Neural progenitor cell (in vitro differentiated cells): Measurements from ENCODE around the gene PNPLA7. TPM values are rescaled to one million over a fixed set of nuclear protein-coding genes. Genes with fewer than 3 reads are reported as not detected.
"Not testable (repeated sequence)": the region's sequence is repeated elsewhere in the genome, so short reads cannot be mapped to it uniquely, and the experiment has no call there.

Experiments used
- DNase-seq: peaks from one replicate; pipeline ENCODE4 v3.0.0-alpha.2; 2016; ENCODE audit warnings: low spot score
- H2AFZ ChIP-seq: fragments of 200-600 bp; sonication (generic); replicated peaks from 2 replicates; pipeline ENCODE4 v1.6.1; 2016; ENCODE audit warnings: antibody characterized with exemption
- H3F3A ChIP-seq: fragments of 200-600 bp; sonication (generic); 2 replicates; pipeline ENCODE4 v1.6.1; 2016; ENCODE audit warnings: antibody characterized with exemption, low read depth
- H3K27ac ChIP-seq: fragments of 200-600 bp; sonication (generic); 2 replicates; pipeline ENCODE4 v1.5.1; 2016; ENCODE audit warnings: mild to moderate bottlenecking
- H3K27me3 ChIP-seq: fragments of 200-600 bp; sonication (generic); 2 replicates; pipeline ENCODE4 v1.6.1; 2016; ENCODE audit warnings: mild to moderate bottlenecking, moderate library complexity
- H3K36me3 ChIP-seq: fragments of 200-600 bp; sonication (generic); 2 replicates; pipeline ENCODE4 v1.5.1; 2016
- H3K4me1 ChIP-seq: fragments of 200-600 bp; sonication (generic); 2 replicates; pipeline ENCODE4 v1.6.1; 2016; ENCODE audit warnings: mixed run types
- H3K4me2 ChIP-seq: fragments of 200-600 bp; sonication (generic); 2 replicates; pipeline ENCODE4 v1.6.1; 2016
- H3K4me3 ChIP-seq: fragments of 200-600 bp; sonication (generic); 2 replicates; pipeline ENCODE4 v1.5.1; 2016
- H3K79me2 ChIP-seq: fragments of 200-600 bp; sonication (generic); 2 replicates; pipeline ENCODE4 v1.6.1; 2016; ENCODE audit warnings: low read depth
- H3K9ac ChIP-seq: fragments of 200-600 bp; sonication (generic); 2 replicates; pipeline ENCODE4 v1.6.1; 2016
- H3K9me3 ChIP-seq: fragments of 200-600 bp; sonication (generic); 2 replicates; pipeline ENCODE4 v1.5.1; 2016; ENCODE audit warnings: low read depth
- H4K20me1 ChIP-seq: fragments of 200-600 bp; sonication (generic); 2 replicates; pipeline ENCODE4 v1.6.1; 2016; ENCODE audit warnings: low read depth
- H3K27ac Mint-ChIP-seq: 3 replicates; pipeline ENCODE4 v1.8.0; 2021; ENCODE audit warnings: mixed read lengths
- H3K27me3 Mint-ChIP-seq: 2 replicates; pipeline ENCODE4 v1.8.0; 2022; ENCODE audit warnings: low read depth, mild to moderate bottlenecking, inconsistent platforms, moderate library complexity, mixed read lengths; ENCODE audit not compliant: insufficient read depth
- H3K36me3 Mint-ChIP-seq: 3 replicates; pipeline ENCODE4 v1.8.0; 2021; ENCODE audit warnings: mixed read lengths
- H3K4me1 Mint-ChIP-seq: 3 replicates; pipeline ENCODE4 v1.8.0; 2021; ENCODE audit warnings: mixed read lengths
- H3K4me3 Mint-ChIP-seq: 3 replicates; pipeline ENCODE4 v1.8.0; 2021; ENCODE audit warnings: mild to moderate bottlenecking, moderate library complexity, mixed read lengths
- H3K9me3 Mint-ChIP-seq: 3 replicates; pipeline ENCODE4 v1.8.0; 2020; ENCODE audit warnings: mixed read lengths
- CTCF ChIP-seq: fragments of 200-600 bp; sonication (generic); IDR thresholded peaks from 2 replicates; pipeline ENCODE4 v1.5.1; 2017; ENCODE audit warnings: antibody characterized with exemption, mild to moderate bottlenecking
- EZH2 ChIP-seq: fragments of 200-600 bp; sonication (generic); IDR thresholded peaks from 2 replicates; pipeline ENCODE4 v1.6.1; 2017; ENCODE audit warnings: antibody characterized with exemption, mild to moderate bottlenecking, moderate library complexity
- EZH2phosphoT487 ChIP-seq: fragments of 200-600 bp; sonication (generic); IDR thresholded peaks from 2 replicates; pipeline ENCODE4 v1.6.1; 2017; ENCODE audit warnings: antibody characterized with exemption
- total RNA-seq: library from RNA; depleted of rRNA; stranded (reverse); fragments of >200 nt; gene quantifications from 2 replicates; pipeline ENCODE4 v1.2.3, GENCODE V29; 2015; ENCODE audit warnings: low replicate concordance

PNPLA7 gene
- total RNA-seq, 1 donor from 2014 or later, result 0.13 TPM

- H3K27me3 ChIP-seq, result no peaks in the 10 kb centered on the region
- H4K20me1 ChIP-seq, result no peaks in the 10 kb centered on the region
- Mint-ChIP-seq H3K27me3 (peaks cover 3% of the 10 kb centered on the region), H3K9me3 (peaks cover 20% of the 10 kb centered on the region), H3K4me3 (no peak overlapping the region), H3K4me1 (no peaks in the 10 kb centered on the region), H3K36me3 (peaks cover 5% of the 10 kb centered on the region), H3K27ac (no peak overlapping the region)
- no peak overlapping the region for H3K4me3 ChIP-seq
- no peak overlapping the region for H3K27ac ChIP-seq
- H3K4me2 ChIP-seq, result no peak overlapping the region
- no peaks in the 10 kb centered on the region for H3F3A ChIP-seq
- DNase-seq, result no peak
- no peak for TF ChIP-seq CTCF
- no peak for TF ChIP-seq EZH2phosphoT487
- no peak for TF ChIP-seq EZH2
- H2AFZ ChIP-seq, result no peak overlapping the region
- H3K9ac ChIP-seq, result no peak overlapping the region
- no peaks in the 10 kb centered on the region for H3K36me3 ChIP-seq
- H3K79me2 ChIP-seq, result no peaks in the 10 kb centered on the region
- H3K9me3 ChIP-seq, result no peaks in the 10 kb centered on the region
- no peaks in the 10 kb centered on the region for H3K4me1 ChIP-seq
Observed at GRCh38 chr9:137470785-137471184, 79.4 kb downstream of the PNPLA7 start.

GRCh38 chr9:137467896-137468295 lies 82.3 kb downstream of the PNPLA7 start:
- no peak overlapping the region for H3K9ac ChIP-seq
- H3K4me1 ChIP-seq, result no peaks in the 10 kb centered on the region
- H4K20me1 ChIP-seq, result no peaks in the 10 kb centered on the region
- Mint-ChIP-seq H3K36me3 (no peaks in the 10 kb centered on the region), H3K4me3 (no peak overlapping the region), H3K4me1 (no peaks in the 10 kb centered on the region), H3K9me3 (peaks cover 4% of the 10 kb centered on the region), H3K27ac (no peak overlapping the region), H3K27me3 (no peaks in the 10 kb centered on the region)
- H3K79me2 ChIP-seq, result no peaks in the 10 kb centered on the region
- no peak overlapping the region for H3K4me2 ChIP-seq
- no peak for DNase-seq
- no peak for TF ChIP-seq EZH2phosphoT487
- TF ChIP-seq EZH2, result no peak
- TF ChIP-seq CTCF, result no peak
- no peaks in the 10 kb centered on the region for H3K36me3 ChIP-seq
- H3F3A ChIP-seq, result no peaks in the 10 kb centered on the region
- no peak overlapping the region for H2AFZ ChIP-seq
- H3K27ac ChIP-seq, result no peak overlapping the region
- H3K4me3 ChIP-seq, result no peak overlapping the region
- H3K9me3 ChIP-seq, result no peaks in the 10 kb centered on the region
- peaks cover 5% of the 10 kb centered on the region for H3K27me3 ChIP-seq

- Mint-ChIP-seq H3K27me3 (no peaks in the 10 kb centered on the region), H3K27ac (no peak overlapping the region), H3K9me3 (peaks cover 2% of the 10 kb centered on the region), H3K4me3 (no peak overlapping the region), H3K4me1 (no peaks in the 10 kb centered on the region), H3K36me3 (no peaks in the 10 kb centered on the region)
- Histone ChIP-seq H4K20me1 (no peaks in the 10 kb centered on the region), H2AFZ (no peak overlapping the region), H3K27ac (no peak overlapping the region), H3K4me3 (no peak overlapping the region), H3F3A (no peaks in the 10 kb centered on the region), H3K9me3 (no peaks in the 10 kb centered on the region), H3K27me3 (peaks cover 13% of the 10 kb centered on the region), H3K4me1 (no peaks in the 10 kb centered on the region), H3K36me3 (no peaks in the 10 kb centered on the region), H3K4me2 (no peak overlapping the region), H3K79me2 (no peaks in the 10 kb centered on the region), H3K9ac (no peak overlapping the region)
- TF ChIP-seq CTCF (no peak), EZH2 (no peak), EZH2phosphoT487 (no peak)
- DNase-seq, result no peak
Observed at GRCh38 chr9:137467161-137467581, 83.0 kb downstream of the PNPLA7 start.

DNA sequence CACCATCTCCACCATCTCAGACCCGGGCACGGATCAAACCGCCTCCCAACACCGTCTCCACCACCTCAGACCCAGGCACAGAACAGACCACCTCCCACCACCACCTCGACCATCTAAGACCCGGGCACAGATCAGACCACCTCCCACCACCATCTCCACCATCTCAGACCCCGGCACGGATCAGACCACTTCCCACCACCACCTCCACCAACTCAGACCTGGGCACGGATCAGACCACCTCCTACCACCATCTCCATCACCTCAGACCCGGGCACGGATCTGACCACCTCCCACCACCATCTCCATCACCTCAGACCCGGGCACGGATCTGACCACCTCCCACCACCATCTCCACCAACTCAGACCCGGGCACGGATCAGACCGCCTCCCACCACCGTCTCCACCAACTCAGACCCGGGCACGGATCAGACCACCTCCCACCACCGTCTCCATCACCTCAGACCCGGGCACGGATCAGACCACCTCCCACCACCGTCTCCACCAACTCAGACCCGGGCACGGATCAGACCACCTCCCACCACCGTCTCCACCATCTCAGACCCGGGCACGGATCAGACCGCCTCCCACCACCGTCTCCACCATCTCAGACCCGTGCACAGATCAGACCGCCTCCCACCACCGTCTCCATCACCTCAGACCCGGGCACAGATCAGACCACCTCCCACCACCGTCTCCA lies 83.7 kb downstream of the PNPLA7 start:
- not testable (repeated sequence) for H3K4me2 ChIP-seq, H3K9ac ChIP-seq, H3K4me3 ChIP-seq, H3K36me3 ChIP-seq, DNase-seq, H3F3A ChIP-seq, H3K9me3 ChIP-seq, H3K36me3 Mint-ChIP-seq, H4K20me1 ChIP-seq, H3K9me3 Mint-ChIP-seq, H2AFZ ChIP-seq, H3K27me3 Mint-ChIP-seq, H3K4me1 Mint-ChIP-seq, H3K4me1 ChIP-seq, H3K79me2 ChIP-seq, H3K27ac ChIP-seq
- H3K27ac Mint-ChIP-seq, result peak overlapping the region; percentile 73
- peaks cover 19% of the 10 kb centered on the region for H3K27me3 ChIP-seq
- peak overlapping the region; percentile 10 for H3K4me3 Mint-ChIP-seq
